HL-60 (cell line): ENCODE results near the gene RSBN1L.

Experiments used
- CTCF ChIP-seq: IDR thresholded peaks from one replicate; pipeline ENCODE4 v1.5.1; 2011; ENCODE audit warnings: low read length, control low read depth, inconsistent platforms; ENCODE audit not compliant: insufficient read depth
- GABPA ChIP-seq: IDR thresholded peaks from 2 replicates; pipeline ENCODE4 v1.6.1; 2012; ENCODE audit warnings: low read depth
- POLR2AphosphoS5 ChIP-seq: IDR thresholded peaks from 2 replicates; pipeline ENCODE4 v1.6.1; 2012; ENCODE audit warnings: low read depth
- REST ChIP-seq: IDR thresholded peaks from 2 replicates; pipeline ENCODE4 v1.6.1; 2012; ENCODE audit warnings: low read depth; ENCODE audit not compliant: insufficient replicate concordance
- SPI1 ChIP-seq: IDR thresholded peaks from 2 replicates; pipeline ENCODE4 v1.6.1; 2012; ENCODE audit warnings: low read depth, mild to moderate bottlenecking, borderline replicate concordance

- no peak for TF ChIP-seq CTCF
- TF ChIP-seq REST: no peak
- no peak for TF ChIP-seq POLR2AphosphoS5
- no peak for TF ChIP-seq SPI1
- no peak for TF ChIP-seq GABPA
Observed at GRCh38 chr7:77667459-77668086, 28.7 kb upstream of the RSBN1L start.
